Mucosa of rectum (tissue), 2 donors: ENCODE measurements around the gene EXOC3L2.

Experiments
- H3K27ac ChIP-seq, 2 donors: one replicate each; pipeline ENCODE4 v1.7.0; 2013; ENCODE audit warnings: inconsistent platforms in 2 of 2, low read depth in 2 of 2, low read length in 2 of 2
- H3K27me3 ChIP-seq, 2 donors: one replicate each; pipeline ENCODE4 v1.7.0; 2013; ENCODE audit warnings: low read length in 2 of 2; ENCODE audit not compliant: control insufficient read depth in 2 of 2, insufficient read depth in 2 of 2
- H3K36me3 ChIP-seq, 2 donors: one replicate each; pipeline ENCODE4 v1.7.0; 2013; ENCODE audit warnings: low read length in 2 of 2; ENCODE audit not compliant: control insufficient read depth in 2 of 2, insufficient read depth in 2 of 2
- H3K4me1 ChIP-seq, 2 donors: one replicate each; pipeline ENCODE4 v1.7.0; 2013; ENCODE audit warnings: low read length in 2 of 2, mild to moderate bottlenecking in 1 of 2; ENCODE audit not compliant: control insufficient read depth in 2 of 2, insufficient read depth in 2 of 2
- H3K4me3 ChIP-seq, 2 donors: one replicate each; pipeline ENCODE4 v1.7.0; 2013; ENCODE audit warnings: low read length in 2 of 2
- H3K9ac ChIP-seq, 2 donors: one replicate each; pipeline ENCODE4 v1.7.0; 2013; ENCODE audit warnings: low read length in 2 of 2, low read depth in 1 of 2, mild to moderate bottlenecking in 1 of 2
- H3K9me3 ChIP-seq, 2 donors: one replicate each; pipeline ENCODE4 v1.7.0; 2013; ENCODE audit warnings: low read length in 2 of 2; ENCODE audit not compliant: control insufficient read depth in 2 of 2
- donor health status: healthy.
- donor health status: Normal muscosa, but diverticular disease.

EXOC3L2 gene

DNA sequence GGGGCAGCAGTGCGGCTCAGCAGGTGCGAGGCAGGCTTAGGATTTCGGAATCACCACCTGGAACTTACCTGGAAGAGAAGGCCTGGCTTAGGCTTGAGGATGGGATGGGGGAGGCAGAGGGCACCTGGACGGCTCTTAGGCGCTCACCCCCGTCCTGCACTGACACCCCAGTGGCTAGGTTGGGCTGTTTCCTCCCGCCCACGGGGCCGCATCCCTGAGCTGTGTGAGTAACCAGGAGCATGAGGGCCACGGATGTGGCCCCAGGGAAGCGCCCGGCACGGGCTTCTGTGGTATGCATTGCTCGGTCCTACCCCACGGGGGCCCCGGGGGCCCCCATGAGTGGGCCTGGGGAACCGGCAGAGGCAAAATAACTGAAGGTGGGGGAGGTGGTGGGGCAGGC lies 82.1 kb downstream of the EXOC3L2 start:
- H3K36me3 ChIP-seq: no peaks in the 10 kb centered on the region
- H3K9ac ChIP-seq: no peak overlapping the region
- H3K27me3 ChIP-seq: peaks cover 7 to 20% of the 10 kb centered on the region in 2 donors
- H3K9me3 ChIP-seq: no peaks in the 10 kb centered on the region
- peaks cover 13 to 18% of the 10 kb centered on the region in 2 donors for H3K4me1 ChIP-seq
- H3K4me3 ChIP-seq: no peak overlapping the region
- no peak overlapping the region for H3K27ac ChIP-seq

- Histone ChIP-seq H3K9ac (no peak overlapping the region), H3K27ac (no peak overlapping the region), H3K4me3 (no peak overlapping the region), H3K4me1 (peaks cover 13 to 18% of the 10 kb centered on the region in 2 donors), H3K27me3 (peaks cover 9 to 24% of the 10 kb centered on the region in 2 donors), H3K9me3 (no peaks in the 10 kb centered on the region), H3K36me3 (no peaks in the 10 kb centered on the region)
Observed at GRCh38 chr19:45162608-45163143, 82.5 kb downstream of the EXOC3L2 start.
